Mesenchymal stem cell (in vitro differentiated cells and primary cell): ENCODE results near the gene EEF1A2.

Experiments used
- DNase-seq: peaks from one replicate; pipeline ENCODE4 v3.0.0-alpha.2; 2013
- H2AFZ ChIP-seq: one replicate; pipeline ENCODE4 v1.6.1; 2013; ENCODE audit warnings: low read depth, mild to moderate bottlenecking, control low read depth, inconsistent platforms, low read length, moderate library complexity
- H2AK5ac ChIP-seq: 2 replicates; pipeline ENCODE4 v1.6.1; 2013; ENCODE audit warnings: low read length, moderate library complexity, mild to moderate bottlenecking, inconsistent platforms; ENCODE audit not compliant: severe bottlenecking
- H2BK120ac ChIP-seq: one replicate; pipeline ENCODE4 v1.6.1; 2013; ENCODE audit warnings: low read depth, mild to moderate bottlenecking, inconsistent platforms, low read length, moderate library complexity
- H2BK12ac ChIP-seq, 2 experiments: one replicate each; pipeline ENCODE4 v1.6.1; 2013; ENCODE audit warnings: inconsistent platforms in 2 of 2, low read length in 2 of 2, mild to moderate bottlenecking in 2 of 2, moderate library complexity in 2 of 2, control low read depth in 1 of 2
- H2BK15ac ChIP-seq: one replicate; pipeline ENCODE4 v1.6.1; 2013; ENCODE audit warnings: mild to moderate bottlenecking, low read depth, inconsistent platforms; ENCODE audit not compliant: poor library complexity, severe bottlenecking
- H2BK5ac ChIP-seq: 2 replicates; pipeline ENCODE4 v1.6.1; 2013; ENCODE audit warnings: low read depth, mild to moderate bottlenecking, low read length, control low read depth, inconsistent platforms; ENCODE audit not compliant: poor library complexity, severe bottlenecking
- H3K14ac ChIP-seq, 2 experiments: one replicate each; pipeline ENCODE4 v1.6.1; 2013; ENCODE audit warnings: inconsistent platforms in 2 of 2, low read length in 2 of 2, control low read depth in 1 of 2, mild to moderate bottlenecking in 1 of 2, moderate library complexity in 1 of 2
- H3K18ac ChIP-seq, 2 experiments: one replicate each; pipeline ENCODE4 v1.6.1; 2013; ENCODE audit warnings: inconsistent platforms in 2 of 2, low read length in 2 of 2, control low read depth in 1 of 2, low read depth in 1 of 2, mild to moderate bottlenecking in 1 of 2
- H3K23ac ChIP-seq, 2 experiments: one replicate each; pipeline ENCODE4 v1.6.1; 2013; ENCODE audit warnings: inconsistent platforms in 2 of 2, low read length in 2 of 2, mild to moderate bottlenecking in 2 of 2, moderate library complexity in 2 of 2, control low read depth in 1 of 2
- H3K27ac ChIP-seq: 2 replicates; pipeline ENCODE4 v1.5.1; 2013; ENCODE audit warnings: mild to moderate bottlenecking, moderate library complexity, low read length, control low read depth, inconsistent platforms; ENCODE audit not compliant: poor library complexity, severe bottlenecking
- H3K27me3 ChIP-seq, 2 experiments: 2 replicates each; pipeline versions ENCODE4 v1.6.1 to v1.7.0; 2013; ENCODE audit warnings: low read length in 2 of 2, mild to moderate bottlenecking in 2 of 2, moderate library complexity in 2 of 2, control low read depth in 1 of 2, inconsistent platforms in 1 of 2; ENCODE audit not compliant: control insufficient read depth in 1 of 2, insufficient read depth in 1 of 2
- H3K36me3 ChIP-seq, 2 experiments: 2 replicates each; pipeline versions ENCODE4 v1.6.1 to v1.7.0; 2013; ENCODE audit warnings: low read length in 2 of 2, control low read depth in 1 of 2, inconsistent platforms in 1 of 2, low read depth in 1 of 2, mild to moderate bottlenecking in 1 of 2; ENCODE audit not compliant: insufficient read depth in 2 of 2, control insufficient read depth in 1 of 2
- H3K4ac ChIP-seq, 2 experiments: one replicate each; pipeline ENCODE4 v1.6.1; 2013; ENCODE audit warnings: inconsistent platforms in 2 of 2, low read length in 2 of 2, mild to moderate bottlenecking in 2 of 2, moderate library complexity in 2 of 2, control low read depth in 1 of 2, low read depth in 1 of 2
- H3K4me1 ChIP-seq: 2 replicates; pipeline ENCODE4 v1.6.1; 2013; ENCODE audit warnings: low read depth, low read length, control low read depth; ENCODE audit not compliant: control insufficient read depth, insufficient read depth
- H3K4me2 ChIP-seq: 2 replicates; pipeline ENCODE4 v1.6.1; 2013; ENCODE audit warnings: low read length, mild to moderate bottlenecking, inconsistent platforms; ENCODE audit not compliant: poor library complexity, severe bottlenecking
- H3K4me3 ChIP-seq, 2 experiments: 2 replicates each; pipeline versions ENCODE4 v1.5.1 to v1.7.0; 2013; ENCODE audit warnings: low read length in 2 of 2, mild to moderate bottlenecking in 2 of 2, control low read depth in 1 of 2, low read depth in 1 of 2; ENCODE audit not compliant: insufficient read depth in 1 of 2
- H3K79me1 ChIP-seq: replicated peaks from 2 replicates; pipeline ENCODE4 v1.6.1; 2013; ENCODE audit warnings: mild to moderate bottlenecking, control low read depth, low read length, inconsistent platforms; ENCODE audit not compliant: poor library complexity, severe bottlenecking
- H3K9ac ChIP-seq: 2 replicates; pipeline ENCODE4 v1.7.0; 2013; ENCODE audit warnings: mild to moderate bottlenecking, low read length, moderate library complexity
- H3K9me3 ChIP-seq: 2 replicates; pipeline ENCODE4 v1.7.0; 2013; ENCODE audit warnings: mild to moderate bottlenecking, low read length; ENCODE audit not compliant: control insufficient read depth
- H4K8ac ChIP-seq: one replicate; pipeline ENCODE4 v1.6.1; 2013; ENCODE audit warnings: inconsistent platforms, mild to moderate bottlenecking, low read length, moderate library complexity
- H4K91ac ChIP-seq: one replicate; pipeline ENCODE4 v1.6.1; 2013; ENCODE audit warnings: mild to moderate bottlenecking, low read length, inconsistent platforms
- WGBS: methylation state at CpG from one replicate; pipeline ENCODE4 v1.1.7; 2013; ENCODE audit warnings: mixed read lengths; 5-methylcytosine and 5-hydroxymethylcytosine counted together

The EEF1A2 gene

GRCh38 chr20:63459070-63459380 is 39.9 kb downstream of the EEF1A2 start:
- Histone ChIP-seq H3K9me3 (no peaks in the 10 kb centered on the region), H3K18ac (no peak overlapping the region), H2BK5ac (no peak overlapping the region), H3K14ac (no peak overlapping the region), H3K79me1 (no peaks in the 10 kb centered on the region), H3K27me3 (peaks cover 43 to 87% of the 10 kb centered on the region in 2 experiments), H4K8ac (no peak overlapping the region), H3K4me3 (no peak overlapping the region), H3K36me3 (no peaks in the 10 kb centered on the region), H2AFZ (no peak overlapping the region), H3K4ac (no peak overlapping the region), H2AK5ac (no peak overlapping the region), H3K4me2 (no peak overlapping the region), H2BK12ac (no peak overlapping the region), H3K27ac (no peak overlapping the region), H2BK120ac (no peak overlapping the region), H3K9ac (no peak overlapping the region), H3K4me1 (peaks cover 5% of the 10 kb centered on the region), H4K91ac (no peak overlapping the region), H3K23ac (no peak overlapping the region), H2BK15ac (no peak overlapping the region)
- no peak for DNase-seq
- 81% methylated on average over 17 of the region's 17 CpGs for WGBS

GRCh38 chr20:63458170-63459069 is 40.5 kb downstream of the EEF1A2 start:
- Histone ChIP-seq H3K36me3 (no peaks in the 10 kb centered on the region), H2AFZ (no peak overlapping the region), H4K8ac (no peak overlapping the region), H3K79me1 (no peaks in the 10 kb centered on the region), H3K18ac (no peak overlapping the region), H3K9ac (no peak overlapping the region), H4K91ac (no peak overlapping the region), H3K4me1 (peaks cover 5% of the 10 kb centered on the region), H3K27me3 (peaks cover 41 to 87% of the 10 kb centered on the region in 2 experiments), H3K14ac (no peak overlapping the region), H2BK12ac (no peak overlapping the region), H2BK120ac (no peak overlapping the region), H3K4me3 (no peak overlapping the region), H2BK5ac (no peak overlapping the region), H3K4ac (no peak overlapping the region), H2AK5ac (no peak overlapping the region), H3K23ac (no peak overlapping the region), H3K27ac (no peak overlapping the region), H3K4me2 (no peak overlapping the region), H3K9me3 (no peaks in the 10 kb centered on the region), H2BK15ac (no peak overlapping the region)
- DNase-seq = no peak
- WGBS = 84% methylated on average over 36 of the region's 36 CpGs

- Histone ChIP-seq H3K79me1 (no peaks in the 10 kb centered on the region), H3K27ac (no peak overlapping the region), H2AFZ (no peak overlapping the region), H2AK5ac (no peak overlapping the region), H3K4me3 (no peak overlapping the region), H2BK12ac (no peak overlapping the region), H4K91ac (no peak overlapping the region), H3K9me3 (no peaks in the 10 kb centered on the region), H3K4me1 (peaks cover 5% of the 10 kb centered on the region), H3K4me2 (no peak overlapping the region), H3K14ac (no peak overlapping the region), H3K18ac (no peak overlapping the region), H2BK120ac (no peak overlapping the region), H2BK5ac (no peak overlapping the region), H3K36me3 (no peaks in the 10 kb centered on the region), H3K9ac (no peak overlapping the region), H3K23ac (no peak overlapping the region), H4K8ac (no peak overlapping the region), H3K27me3 (peaks cover 37 to 86% of the 10 kb centered on the region in 2 experiments), H3K4ac (no peak overlapping the region), H2BK15ac (no peak overlapping the region)
- DNase-seq = no peak
- WGBS = 84% methylated on average over 17 of the region's 17 CpGs
These were observed 41.1 kb downstream of the EEF1A2 start for GRCh38 chr20:63457737-63458136.

- no peak overlapping the region for H3K23ac ChIP-seq
- H2AK5ac ChIP-seq = no peak overlapping the region
- WGBS = 85% methylated on average over 40 of the region's 40 CpGs
- H4K91ac ChIP-seq = no peak overlapping the region
- H3K4ac ChIP-seq = no peak overlapping the region
- H2BK120ac ChIP-seq = no peak overlapping the region
- no peak overlapping the region for H3K27ac ChIP-seq
- H2BK12ac ChIP-seq = no peak overlapping the region
- H3K79me1 ChIP-seq = no peaks in the 10 kb centered on the region
- H3K18ac ChIP-seq = no peak overlapping the region
- H2AFZ ChIP-seq = no peak overlapping the region
- no peaks in the 10 kb centered on the region for H3K9me3 ChIP-seq
- no peak overlapping the region for H3K9ac ChIP-seq
- DNase-seq = no peak
- no peak overlapping the region for H4K8ac ChIP-seq
- H3K4me2 ChIP-seq = no peak overlapping the region
- peaks cover 7% of the 10 kb centered on the region for H3K4me1 ChIP-seq
- H3K27me3 ChIP-seq = peaks cover 35 to 89% of the 10 kb centered on the region in 2 experiments
- no peak overlapping the region for H2BK5ac ChIP-seq
- no peaks in the 10 kb centered on the region for H3K36me3 ChIP-seq
- H2BK15ac ChIP-seq = no peak overlapping the region
- H3K4me3 ChIP-seq = no peak overlapping the region
- H3K14ac ChIP-seq = no peak overlapping the region
These were observed 42.2 kb downstream of the EEF1A2 start for GRCh38 chr20:63456429-63457284.
